Duodenal mucosa (tissue), 2 donors: ENCODE results near the gene PAPLN.

ENCODE experiments used
- H3K27ac ChIP-seq: one replicate; pipeline ENCODE4 v1.7.0; 2013; ENCODE audit warnings: low read depth, low read length
- H3K27me3 ChIP-seq, 2 donors: one replicate each; pipeline ENCODE4 v1.7.0; 2013; ENCODE audit warnings: low read length in 2 of 2, control low read depth in 1 of 2; ENCODE audit not compliant: insufficient read depth in 2 of 2, control insufficient read depth in 1 of 2
- H3K36me3 ChIP-seq, 2 donors: one replicate each; pipeline ENCODE4 v1.7.0; 2013; ENCODE audit warnings: low read length in 2 of 2, control low read depth in 1 of 2; ENCODE audit not compliant: insufficient read depth in 2 of 2, control insufficient read depth in 1 of 2
- H3K4me1 ChIP-seq, 2 donors: one replicate each; pipeline ENCODE4 v1.7.0; 2013; ENCODE audit warnings: low read length in 2 of 2, control low read depth in 1 of 2; ENCODE audit not compliant: insufficient read depth in 2 of 2, control insufficient read depth in 1 of 2
- H3K4me3 ChIP-seq, 2 donors: one replicate each; pipeline ENCODE4 v1.7.0; 2013; ENCODE audit warnings: low read length in 2 of 2, low read depth in 1 of 2
- H3K9ac ChIP-seq, 2 donors: one replicate each; pipeline ENCODE4 v1.7.0; 2013; ENCODE audit warnings: low read length in 2 of 2, low read depth in 1 of 2
- H3K9me3 ChIP-seq, 2 donors: one replicate each; pipeline ENCODE4 v1.7.0; 2013; ENCODE audit warnings: low read length in 2 of 2, control low read depth in 1 of 2; ENCODE audit not compliant: control insufficient read depth in 1 of 2

The PAPLN gene

DNA sequence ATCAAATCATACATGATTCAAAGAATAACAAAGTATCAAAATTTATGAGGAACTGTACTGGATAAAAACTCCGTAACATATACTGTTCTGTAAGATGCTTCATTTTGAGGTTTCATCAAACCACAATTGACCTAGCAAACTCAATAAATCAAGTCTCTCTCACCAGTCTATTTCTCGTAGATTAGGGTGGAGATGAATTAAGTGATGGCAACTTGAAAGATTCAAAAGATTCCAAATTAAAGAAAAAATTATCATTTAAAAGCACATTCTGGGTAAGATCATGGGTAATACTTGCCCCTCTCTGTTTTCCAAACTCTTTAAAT, 74.4 kb downstream of the PAPLN start:
- Histone ChIP-seq H3K27ac (no peak overlapping the region), H3K9me3 (no peaks in the 10 kb centered on the region), H3K4me3 (no peak overlapping the region), H3K27me3 (no peaks in the 10 kb centered on the region), H3K9ac (no peak overlapping the region), H3K4me1 (peaks cover 0 to 15% of the 10 kb centered on the region in 2 donors), H3K36me3 (no peaks in the 10 kb centered on the region)

DNA sequence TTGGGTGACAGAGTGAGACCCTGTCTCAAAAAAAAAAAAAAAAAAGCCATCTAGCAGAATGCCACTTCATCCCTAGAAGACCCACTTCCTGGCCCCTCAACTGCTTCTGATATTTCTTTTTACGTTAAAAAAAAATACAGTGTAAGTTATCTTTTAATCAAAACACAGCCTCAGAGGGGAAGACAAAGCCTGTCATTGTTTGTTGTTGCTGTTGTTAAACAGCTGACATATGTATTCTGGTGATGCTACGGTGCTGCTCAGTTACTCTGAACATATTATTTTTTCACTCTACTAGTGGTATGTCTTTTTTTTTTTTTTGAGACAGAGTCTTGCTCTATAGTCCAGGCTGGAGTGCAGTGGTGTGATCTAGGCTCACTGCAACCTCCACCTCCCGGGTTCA, 75.4 kb downstream of the PAPLN start:
- no peak overlapping the region for H3K27ac ChIP-seq
- no peak overlapping the region for H3K4me3 ChIP-seq
- peaks cover 0 to 15% of the 10 kb centered on the region in 2 donors for H3K4me1 ChIP-seq
- no peaks in the 10 kb centered on the region for H3K27me3 ChIP-seq
- no peak overlapping the region for H3K9ac ChIP-seq
- H3K36me3 ChIP-seq = no peaks in the 10 kb centered on the region
- H3K9me3 ChIP-seq = no peaks in the 10 kb centered on the region

DNA sequence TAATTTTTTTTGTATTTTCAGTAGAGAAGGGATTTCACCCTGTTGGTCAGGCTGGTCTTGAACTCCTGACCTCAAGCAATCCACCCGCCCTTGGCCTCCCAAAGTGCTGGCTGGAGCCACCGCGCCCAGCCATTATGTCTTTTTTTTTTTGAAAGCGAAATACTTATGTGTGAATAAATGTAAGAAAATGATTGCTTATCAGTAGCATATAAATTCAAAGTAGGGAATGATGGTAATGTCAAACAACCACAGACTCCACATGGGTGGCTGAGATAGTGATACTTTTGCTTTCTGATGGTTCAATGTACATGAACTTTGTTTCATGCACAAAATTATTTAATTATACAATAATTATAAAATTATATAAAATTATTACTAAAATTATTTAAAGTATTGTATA, 75.8 kb downstream of the PAPLN start:
- Histone ChIP-seq H3K9me3 (no peaks in the 10 kb centered on the region), H3K9ac (no peak overlapping the region), H3K27me3 (no peaks in the 10 kb centered on the region), H3K4me3 (no peak overlapping the region), H3K27ac (no peak overlapping the region), H3K36me3 (no peaks in the 10 kb centered on the region), H3K4me1 (peaks cover 0 to 15% of the 10 kb centered on the region in 2 donors)

- no peaks in the 10 kb centered on the region for H3K9me3 ChIP-seq
- H3K4me3 ChIP-seq = no peak overlapping the region
- no peak overlapping the region for H3K9ac ChIP-seq
- peaks cover 0 to 5% of the 10 kb centered on the region in 2 donors for H3K36me3 ChIP-seq
- H3K27me3 ChIP-seq = no peaks in the 10 kb centered on the region
- H3K4me1 ChIP-seq = peaks cover 0 to 10% of the 10 kb centered on the region in 2 donors
- H3K27ac ChIP-seq = no peak overlapping the region
Observed at GRCh38 chr14:73323896-73324399, 86.6 kb downstream of the PAPLN start.
